ENCODE results near the gene HSPBAP1.
A peak's percentile ranks its signal among the peaks of the same experiment; 100 is the strongest.
"Not testable (repeated sequence)": the region's sequence is repeated elsewhere in the genome, so short reads cannot be mapped to it uniquely, and the experiment has no call there.

The HSPBAP1 gene

GRCh38 chr3:122766430-122766829 lies 27.2 kb downstream of the HSPBAP1 start:
- Histone ChIP-seq H3K4me3 (ENCODE audit: low read depth, low read length) (no peak overlapping the region), H3K36me3 (ENCODE audit: control insufficient read depth, insufficient read depth, low read length) (peaks cover 3% of the 10 kb centered on the region; the same call in 1 of the 2 replicates), H3K4me1 (ENCODE audit: control insufficient read depth, insufficient read depth, low read length) (no peaks in the 10 kb centered on the region), H3K9me3 (ENCODE audit: control insufficient read depth, insufficient read depth, low read length) (no peaks in the 10 kb centered on the region), H3K27ac (ENCODE audit: low read depth, low read length) (no peak overlapping the region), H3K27me3 (ENCODE audit: control insufficient read depth, insufficient read depth, low read length) (no peaks in the 10 kb centered on the region), H3K9ac (ENCODE audit: low read depth, low read length) (no peak overlapping the region)

- Histone ChIP-seq H3K27me3 (ENCODE audit: control insufficient read depth, insufficient read depth, low read length) (no peaks in the 10 kb centered on the region), H3K9me3 (ENCODE audit: control insufficient read depth, insufficient read depth, low read length) (no peaks in the 10 kb centered on the region), H3K9ac (ENCODE audit: low read depth, low read length) (peak overlapping the region; percentile 11; the same call in 1 of the 2 replicates), H3K4me3 (ENCODE audit: low read depth, low read length) (0 out of 2 replicates have a peak overlapping the region, but pooled peaks have one; percentile 3), H3K36me3 (ENCODE audit: control insufficient read depth, insufficient read depth, low read length) (no peaks in the 10 kb centered on the region), H3K27ac (ENCODE audit: low read depth, low read length) (peak overlapping the region; percentile 84), H3K4me1 (ENCODE audit: control insufficient read depth, insufficient read depth, low read length) (peaks cover 19% of the 10 kb centered on the region)
These were observed 33.0 kb downstream of the HSPBAP1 start for GRCh38 chr3:122760453-122761271.

- no peak overlapping the region for H3K9ac ChIP-seq (ENCODE audit: low read depth, low read length)
- no peak overlapping the region for H3K27ac ChIP-seq (ENCODE audit: low read depth, low read length)
- no peak overlapping the region for H3K4me3 ChIP-seq (ENCODE audit: low read depth, low read length)
- no peaks in the 10 kb centered on the region for H3K27me3 ChIP-seq (ENCODE audit: control insufficient read depth, insufficient read depth, low read length)
- peaks cover 22% of the 10 kb centered on the region for H3K4me1 ChIP-seq (ENCODE audit: control insufficient read depth, insufficient read depth, low read length)
- no peaks in the 10 kb centered on the region for H3K9me3 ChIP-seq (ENCODE audit: control insufficient read depth, insufficient read depth, low read length)
- peaks cover 7% of the 10 kb centered on the region; the same call in 1 of the 2 replicates for H3K36me3 ChIP-seq (ENCODE audit: control insufficient read depth, insufficient read depth, low read length)
These were observed 34.6 kb downstream of the HSPBAP1 start for GRCh38 chr3:122758877-122759560.

DNA sequence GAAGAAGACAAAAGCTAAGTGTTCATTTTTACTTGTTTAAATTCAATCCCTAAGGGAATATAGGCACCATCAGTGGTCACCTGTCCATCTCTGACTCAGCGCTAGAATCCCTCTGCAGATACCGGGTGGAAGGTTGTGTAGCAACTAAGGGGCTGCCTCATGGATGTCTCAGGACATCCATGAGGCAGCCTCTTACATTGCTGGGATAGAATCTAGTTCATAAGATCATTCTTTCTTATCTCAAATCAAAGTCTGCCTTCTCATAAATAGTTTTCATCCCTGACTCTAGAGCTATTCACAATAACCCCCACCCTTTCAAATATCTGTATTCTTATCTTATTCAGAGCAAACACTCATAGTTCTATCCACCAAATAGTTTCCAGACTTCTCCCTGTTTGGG lies 38.1 kb downstream of the HSPBAP1 start:
- Histone ChIP-seq H3K4me3 (ENCODE audit: low read depth, low read length) (no peak overlapping the region), H3K27me3 (ENCODE audit: control insufficient read depth, insufficient read depth, low read length) (no peaks in the 10 kb centered on the region), H3K9me3 (ENCODE audit: control insufficient read depth, insufficient read depth, low read length) (no peaks in the 10 kb centered on the region), H3K27ac (ENCODE audit: low read depth, low read length) (no peak overlapping the region), H3K4me1 (ENCODE audit: control insufficient read depth, insufficient read depth, low read length) (peaks cover 14% of the 10 kb centered on the region), H3K9ac (ENCODE audit: low read depth, low read length) (no peak overlapping the region), H3K36me3 (ENCODE audit: control insufficient read depth, insufficient read depth, low read length) (peaks cover 12% of the 10 kb centered on the region; the same call in 1 of the 2 replicates)

DNA sequence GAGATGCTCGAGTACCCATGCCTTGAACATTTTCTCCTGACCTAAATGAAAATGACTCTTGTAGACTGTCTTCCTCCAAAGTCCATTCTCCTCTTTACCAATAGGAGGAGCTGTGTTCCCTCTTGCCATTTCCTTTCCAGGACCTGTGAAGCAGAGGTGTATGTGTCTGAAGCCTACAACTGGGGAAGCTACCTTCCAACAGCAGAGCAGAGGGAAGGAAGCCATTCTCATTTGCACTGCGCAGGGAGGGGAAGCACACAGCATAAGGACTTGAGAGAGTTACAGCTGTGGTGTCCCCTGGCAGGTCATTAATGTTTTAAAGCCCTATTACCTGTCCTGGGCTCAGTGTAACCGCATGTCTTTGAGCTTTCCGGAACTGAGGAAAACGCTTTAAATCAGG lies 38.7 kb downstream of the HSPBAP1 start:
- no peak overlapping the region for H3K4me3 ChIP-seq (ENCODE audit: low read depth, low read length)
- H3K27ac ChIP-seq (ENCODE audit: low read depth, low read length): no peak overlapping the region
- peaks cover 12% of the 10 kb centered on the region; the same call in 1 of the 2 replicates for H3K36me3 ChIP-seq (ENCODE audit: control insufficient read depth, insufficient read depth, low read length)
- H3K9ac ChIP-seq (ENCODE audit: low read depth, low read length): no peak overlapping the region
- H3K27me3 ChIP-seq (ENCODE audit: control insufficient read depth, insufficient read depth, low read length): no peaks in the 10 kb centered on the region
- no peaks in the 10 kb centered on the region for H3K9me3 ChIP-seq (ENCODE audit: control insufficient read depth, insufficient read depth, low read length)
- H3K4me1 ChIP-seq (ENCODE audit: control insufficient read depth, insufficient read depth, low read length): peaks cover 8% of the 10 kb centered on the region; the same call in 1 of the 2 replicates

- Histone ChIP-seq H3K9me3 (ENCODE audit: control insufficient read depth, insufficient read depth, low read length) (peaks cover 9% of the 10 kb centered on the region), H3K36me3 (ENCODE audit: control insufficient read depth, insufficient read depth, low read length) (peaks cover 8% of the 10 kb centered on the region; the same call in 1 of the 2 replicates), H3K4me1 (ENCODE audit: control insufficient read depth, insufficient read depth, low read length) (no peaks in the 10 kb centered on the region), H3K9ac (ENCODE audit: low read depth, low read length) (no peak overlapping the region), H3K27me3 (ENCODE audit: control insufficient read depth, insufficient read depth, low read length) (no peaks in the 10 kb centered on the region), H3K4me3 (ENCODE audit: low read depth, low read length) (no peak overlapping the region), H3K27ac (ENCODE audit: low read depth, low read length) (no peak overlapping the region)
These were observed 45.3 kb downstream of the HSPBAP1 start for GRCh38 chr3:122748347-122748746.

- H3K9me3 ChIP-seq (ENCODE audit: control insufficient read depth, insufficient read depth, low read length); H3K27ac ChIP-seq (ENCODE audit: low read depth, low read length); H3K4me3 ChIP-seq (ENCODE audit: low read depth, low read length); H3K4me1 ChIP-seq (ENCODE audit: control insufficient read depth, insufficient read depth, low read length); H3K9ac ChIP-seq (ENCODE audit: low read depth, low read length); H3K27me3 ChIP-seq (ENCODE audit: control insufficient read depth, insufficient read depth, low read length): not testable (repeated sequence)
- peaks cover 12% of the 10 kb centered on the region; the same call in 1 of the 2 replicates for H3K36me3 ChIP-seq (ENCODE audit: control insufficient read depth, insufficient read depth, low read length)
These were observed 46.3 kb downstream of the HSPBAP1 start for GRCh38 chr3:122747295-122747694.

GRCh38 chr3:122745369-122746021 lies 48.1 kb downstream of the HSPBAP1 start:
- Histone ChIP-seq H3K4me3 (ENCODE audit: low read depth, low read length) (no peak overlapping the region), H3K9me3 (ENCODE audit: control insufficient read depth, insufficient read depth, low read length) (peaks cover 9% of the 10 kb centered on the region), H3K4me1 (ENCODE audit: control insufficient read depth, insufficient read depth, low read length) (no peaks in the 10 kb centered on the region), H3K9ac (ENCODE audit: low read depth, low read length) (no peak overlapping the region), H3K27ac (ENCODE audit: low read depth, low read length) (no peak overlapping the region), H3K36me3 (ENCODE audit: control insufficient read depth, insufficient read depth, low read length) (peaks cover 12% of the 10 kb centered on the region; the same call in 1 of the 2 replicates), H3K27me3 (ENCODE audit: control insufficient read depth, insufficient read depth, low read length) (no peaks in the 10 kb centered on the region)

- H3K9ac ChIP-seq (ENCODE audit: low read depth, low read length): no peak overlapping the region
These were observed 50.0 kb downstream of the HSPBAP1 start for GRCh38 chr3:122743581-122744120.

GRCh38 chr3:122742234-122742633 lies 51.4 kb downstream of the HSPBAP1 start:
- H3K36me3 ChIP-seq (ENCODE audit: control insufficient read depth, insufficient read depth, low read length): peaks cover 12% of the 10 kb centered on the region; the same call in 1 of the 2 replicates
- peaks cover 3% of the 10 kb centered on the region; the same call in 1 of the 2 replicates for H3K9me3 ChIP-seq (ENCODE audit: control insufficient read depth, insufficient read depth, low read length)
- no peak overlapping the region for H3K9ac ChIP-seq (ENCODE audit: low read depth, low read length)
- no peak overlapping the region for H3K27ac ChIP-seq (ENCODE audit: low read depth, low read length)
- no peak overlapping the region for H3K4me3 ChIP-seq (ENCODE audit: low read depth, low read length)
- no peaks in the 10 kb centered on the region for H3K27me3 ChIP-seq (ENCODE audit: control insufficient read depth, insufficient read depth, low read length)
- H3K4me1 ChIP-seq (ENCODE audit: control insufficient read depth, insufficient read depth, low read length): peaks cover 8% of the 10 kb centered on the region

More at GRCh38 chr3:122743581-122744120, 50.0 kb downstream of the HSPBAP1 start:
- peaks cover 8% of the 10 kb centered on the region for H3K9me3 ChIP-seq (ENCODE audit: control insufficient read depth, insufficient read depth, low read length)
- no peak overlapping the region for H3K4me3 ChIP-seq (ENCODE audit: low read depth, low read length)
- H3K27ac ChIP-seq (ENCODE audit: low read depth, low read length): no peak overlapping the region
- no peaks in the 10 kb centered on the region for H3K27me3 ChIP-seq (ENCODE audit: control insufficient read depth, insufficient read depth, low read length)
- peaks cover 8% of the 10 kb centered on the region for H3K4me1 ChIP-seq (ENCODE audit: control insufficient read depth, insufficient read depth, low read length)
- peaks cover 13% of the 10 kb centered on the region; the same call in 1 of the 2 replicates for H3K36me3 ChIP-seq (ENCODE audit: control insufficient read depth, insufficient read depth, low read length)
